Fibroblast of lung (primary cell): ENCODE measurements around the gene NCKAP5.

ENCODE experiments used
- CTCF ChIP-seq, 2 donors: IDR thresholded peaks in 1 of 2; conservative IDR thresholded peaks in 1 of 2; 1 replicate in 1 of 2; 2 replicates in 1 of 2; pipeline ENCODE4 v1.5.1; 2011 to 2012; ENCODE audit warnings: low read length in 2 of 2, control low read depth in 1 of 2, inconsistent platforms in 1 of 2, low read depth in 1 of 2, mild to moderate bottlenecking in 1 of 2
- EZH2 ChIP-seq: IDR thresholded peaks from 2 replicates; pipeline ENCODE4 v1.5.1; 2012; ENCODE audit warnings: low read length, control low read depth, mild to moderate bottlenecking; ENCODE audit errors: missing control alignments

- TF ChIP-seq CTCF (conservative IDR thresholded peaks at IDR 0.05 in 1 of 2, IDR thresholded peaks at IDR 0.05 in 1 of 2; ENCODE audit: low read depth in 1 of 2, low read length in 2 of 2) (no peak), EZH2 (no peak)
These were observed 752.7 kb downstream of the NCKAP5 start for GRCh38 chr2:132815516-132815915.
